ENCODE measurements around the gene TOP3A.

The TOP3A gene

DNA sequence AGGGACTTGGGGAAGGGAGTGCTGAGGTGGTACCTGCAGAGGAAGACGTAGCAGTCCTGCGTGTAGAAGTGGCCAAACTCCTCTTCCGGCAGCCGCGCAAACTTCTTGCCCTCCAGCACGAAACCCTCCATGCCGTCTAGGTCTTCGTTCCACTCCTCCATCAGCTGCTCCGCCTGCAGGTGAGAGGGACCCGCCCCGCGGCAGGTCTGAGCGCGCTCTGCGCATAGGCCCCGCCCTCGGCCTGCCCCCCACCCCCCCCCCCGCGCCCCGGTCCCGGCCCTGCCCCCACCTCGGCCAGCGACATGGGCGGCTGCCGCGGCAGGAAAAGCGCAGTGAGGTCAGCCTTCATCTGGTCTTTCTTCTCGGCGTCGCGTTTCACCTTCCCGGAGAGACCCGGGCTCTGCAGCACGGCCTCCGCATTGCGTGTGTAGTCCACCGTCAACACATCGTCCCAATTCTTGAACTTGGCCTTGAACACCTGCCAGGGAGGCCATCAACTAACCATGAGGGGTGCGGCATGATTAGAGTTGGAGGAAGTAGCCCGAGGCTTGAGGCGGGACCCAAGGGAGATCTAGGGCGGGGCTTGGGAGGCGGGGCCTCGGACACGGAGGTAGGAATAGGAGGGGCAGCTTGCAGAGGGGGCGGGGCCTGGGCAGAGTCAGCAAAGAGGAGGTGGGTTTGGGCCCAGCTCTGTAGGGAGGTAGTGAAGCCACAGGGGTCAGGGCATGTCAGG, 67.7 kb downstream of the TOP3A start:
- no peak overlapping the region for H3K4me3 Mint-ChIP-seq
- peaks cover 83% of the 10 kb centered on the region for H3K36me3 Mint-ChIP-seq (ENCODE audit: low read depth)
- no peaks in the 10 kb centered on the region for H3K27me3 Mint-ChIP-seq
- no peaks in the 10 kb centered on the region for H3K4me1 Mint-ChIP-seq (ENCODE audit: low read depth)
- peak overlapping the region; percentile 52 for H3K27ac Mint-ChIP-seq
- no peaks in the 10 kb centered on the region for H3K9me3 Mint-ChIP-seq
- peak; percentile 65 for DNase-seq

DNA sequence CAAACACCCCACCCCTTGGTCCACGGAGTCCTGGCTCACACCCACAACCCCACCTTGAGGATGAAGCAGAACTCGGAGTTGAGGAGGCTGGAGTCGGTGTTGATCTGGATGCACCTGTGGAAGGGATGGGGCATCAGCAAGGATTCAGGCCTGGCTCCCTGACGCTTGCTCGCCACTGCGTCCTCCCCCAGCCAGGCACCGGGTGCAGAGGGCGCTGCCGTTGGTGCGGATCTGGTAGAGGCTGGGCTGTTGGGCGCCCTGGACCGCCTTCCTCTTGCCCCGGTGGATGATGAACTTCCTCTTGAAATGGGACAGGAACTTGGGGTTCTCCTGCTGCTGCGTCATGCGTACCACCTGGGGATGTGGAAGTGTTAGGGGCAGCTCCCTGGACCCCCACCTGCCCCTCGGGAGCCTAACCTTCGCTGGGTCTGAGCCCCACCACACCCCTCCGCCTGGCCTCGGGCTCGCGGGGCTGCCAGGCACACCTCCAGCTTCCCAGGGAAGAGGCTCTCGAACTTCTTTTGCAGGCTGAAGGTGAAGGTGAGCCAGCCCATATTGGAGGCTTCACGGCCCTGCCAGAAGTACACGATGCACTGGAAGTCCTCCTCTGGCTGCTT, 68.6 kb downstream of the TOP3A start:
- no peak for DNase-seq
- no peaks in the 10 kb centered on the region for H3K9me3 Mint-ChIP-seq
- no peaks in the 10 kb centered on the region for H3K27me3 Mint-ChIP-seq
- H3K27ac Mint-ChIP-seq: no peak overlapping the region
- peaks cover 79% of the 10 kb centered on the region for H3K36me3 Mint-ChIP-seq (ENCODE audit: low read depth)
- no peaks in the 10 kb centered on the region for H3K4me1 Mint-ChIP-seq (ENCODE audit: low read depth)
- no peak overlapping the region for H3K4me3 Mint-ChIP-seq

DNA sequence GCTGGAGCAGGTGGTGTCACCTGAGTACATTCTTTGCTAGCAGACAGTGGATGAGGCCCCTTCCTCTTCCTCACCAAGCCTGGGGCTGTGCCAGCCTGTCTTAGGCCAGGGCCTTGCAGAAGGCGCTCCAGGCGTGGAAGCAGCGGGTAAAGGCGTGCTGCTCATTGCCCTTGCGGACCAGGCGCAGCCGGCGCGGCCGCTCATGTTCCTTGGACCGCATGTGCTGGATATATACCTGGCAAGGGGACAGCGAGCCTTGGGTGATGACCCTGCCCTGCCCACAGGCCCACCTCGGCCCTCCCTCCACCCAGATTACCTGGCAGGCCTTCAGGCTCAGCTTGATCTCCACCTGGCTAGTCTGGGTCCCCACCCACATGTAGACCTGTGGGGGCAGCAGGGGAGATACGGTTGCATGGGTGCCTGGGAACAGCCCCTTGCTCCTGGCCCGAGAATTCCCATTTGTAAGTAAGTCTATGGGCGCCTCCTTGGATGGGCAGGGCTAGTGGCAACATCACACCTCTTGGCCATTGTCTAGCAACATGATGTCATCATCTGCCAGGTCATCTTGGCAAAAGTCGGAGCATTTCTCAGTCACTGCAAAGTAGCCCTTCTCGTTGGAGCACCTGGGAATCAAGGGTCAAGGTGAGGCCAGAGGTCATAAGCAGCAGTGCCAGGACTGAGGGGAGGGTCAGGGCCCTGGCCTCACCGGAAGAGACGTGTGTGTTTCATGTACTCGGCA, 69.6 kb downstream of the TOP3A start:
- no peak overlapping the region for H3K27ac Mint-ChIP-seq
- no peaks in the 10 kb centered on the region for H3K27me3 Mint-ChIP-seq
- H3K4me3 Mint-ChIP-seq: no peak overlapping the region
- H3K9me3 Mint-ChIP-seq: no peaks in the 10 kb centered on the region
- H3K4me1 Mint-ChIP-seq (ENCODE audit: low read depth): no peaks in the 10 kb centered on the region
- H3K36me3 Mint-ChIP-seq (ENCODE audit: low read depth): peaks cover 75% of the 10 kb centered on the region
- no peak for DNase-seq

DNA sequence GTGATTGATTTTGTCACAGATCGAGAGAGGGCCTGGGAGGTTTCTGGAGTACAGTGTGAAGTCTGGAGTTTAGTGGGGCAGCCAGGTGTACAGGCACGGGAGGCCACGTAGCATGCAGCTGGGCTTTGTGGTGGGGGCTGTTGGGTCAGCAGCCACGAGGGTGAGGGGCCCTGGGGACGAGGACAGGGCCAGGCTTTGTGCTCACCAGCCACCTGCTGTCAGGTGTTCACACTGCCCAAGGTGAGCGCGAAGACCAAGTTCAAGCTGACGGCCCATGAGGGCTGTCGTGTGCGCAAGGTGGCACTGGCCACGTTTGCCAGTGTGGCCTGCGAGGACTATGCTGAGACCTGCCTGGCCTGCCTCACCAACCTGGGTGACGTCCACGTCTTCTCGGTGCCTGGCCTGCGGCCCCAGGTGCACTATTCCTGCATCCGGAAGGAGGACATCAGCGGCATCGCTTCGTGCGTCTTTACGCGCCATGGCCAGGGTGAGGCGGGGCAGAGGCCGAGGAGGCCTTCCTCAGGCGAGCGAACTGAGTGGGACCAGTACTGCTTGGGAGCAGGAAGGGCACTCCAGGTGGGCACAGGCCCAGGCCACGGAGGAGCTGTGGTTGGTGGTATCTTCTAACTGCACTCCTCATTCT, 73.4 kb downstream of the TOP3A start:
- no peak for DNase-seq
- H3K36me3 Mint-ChIP-seq (ENCODE audit: low read depth): peaks cover 67% of the 10 kb centered on the region
- H3K27ac Mint-ChIP-seq: peak overlapping the region; percentile 26
- H3K9me3 Mint-ChIP-seq: no peaks in the 10 kb centered on the region
- no peak overlapping the region for H3K4me3 Mint-ChIP-seq
- H3K27me3 Mint-ChIP-seq: no peaks in the 10 kb centered on the region
- no peaks in the 10 kb centered on the region for H3K4me1 Mint-ChIP-seq (ENCODE audit: low read depth)

DNA sequence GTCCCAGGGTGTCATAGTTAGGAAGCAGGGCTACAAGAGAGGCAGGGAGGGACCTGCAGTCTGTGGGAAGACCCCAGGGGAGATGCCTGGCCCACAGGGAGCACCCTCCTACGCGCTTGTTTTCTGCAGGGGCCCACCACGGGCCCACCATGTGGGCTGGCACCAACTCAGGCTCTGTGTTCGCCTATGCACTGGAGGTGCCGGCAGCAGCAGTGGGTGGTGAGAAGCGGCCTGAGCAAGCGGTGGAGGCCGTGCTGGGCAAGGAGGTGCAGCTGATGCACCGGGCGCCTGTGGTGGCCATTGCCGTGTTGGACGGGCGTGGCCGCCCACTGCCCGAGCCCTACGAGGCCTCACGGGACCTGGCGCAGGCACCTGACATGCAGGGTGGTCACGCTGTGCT, 74.3 kb downstream of the TOP3A start:
- H3K36me3 Mint-ChIP-seq (ENCODE audit: low read depth): peaks cover 66% of the 10 kb centered on the region
- H3K9me3 Mint-ChIP-seq: no peaks in the 10 kb centered on the region
- H3K4me1 Mint-ChIP-seq (ENCODE audit: low read depth): peaks cover 8% of the 10 kb centered on the region
- DNase-seq: no peak
- H3K4me3 Mint-ChIP-seq: no peak overlapping the region
- H3K27ac Mint-ChIP-seq: no peak overlapping the region
- no peaks in the 10 kb centered on the region for H3K27me3 Mint-ChIP-seq

DNA sequence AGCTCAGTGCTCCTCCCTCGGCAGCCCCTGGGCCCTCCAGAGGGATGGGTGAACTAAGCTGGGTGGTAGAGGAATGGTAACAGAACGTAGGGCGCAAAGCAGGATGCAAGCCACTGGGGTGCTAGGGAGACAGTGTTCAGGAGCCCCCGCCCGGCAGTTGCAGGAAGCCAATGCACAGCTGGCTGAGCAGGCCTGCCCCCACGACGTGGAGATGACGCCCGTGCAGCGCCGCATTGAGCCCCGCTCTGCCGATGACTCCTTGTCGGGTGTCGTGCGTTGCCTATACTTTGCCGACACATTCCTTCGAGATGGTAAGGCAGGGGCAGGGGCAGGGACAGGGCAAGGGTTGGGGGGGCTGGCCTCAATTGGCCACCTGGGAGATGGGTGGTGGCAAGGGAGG, 76.5 kb downstream of the TOP3A start:
- Mint-ChIP-seq H3K9me3 (no peaks in the 10 kb centered on the region), H3K4me3 (no peak overlapping the region), H3K27ac (no peak overlapping the region), H3K4me1 (ENCODE audit: low read depth) (peaks cover 15% of the 10 kb centered on the region), H3K27me3 (no peaks in the 10 kb centered on the region), H3K36me3 (ENCODE audit: low read depth) (peaks cover 70% of the 10 kb centered on the region)
- DNase-seq: no peak

DNA sequence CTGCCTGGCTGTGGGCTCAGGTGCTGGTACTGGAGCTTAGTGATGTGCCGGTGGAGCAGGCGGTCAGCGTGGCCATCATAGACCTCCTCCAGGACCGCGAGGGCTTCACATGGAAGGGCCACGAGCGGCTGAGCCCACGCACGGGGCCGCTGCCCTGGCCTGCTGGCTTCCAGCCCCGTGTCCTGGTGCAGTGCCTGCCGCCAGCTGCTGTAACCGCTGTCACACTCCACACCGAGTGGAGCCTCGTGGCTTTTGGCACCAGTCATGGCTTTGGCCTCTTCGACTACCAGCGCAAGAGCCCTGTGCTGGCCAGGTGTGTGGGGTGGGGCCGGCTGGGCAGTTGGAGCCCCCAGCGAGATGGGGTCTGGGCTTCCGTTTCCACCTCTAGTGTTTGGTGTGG, 77.3 kb downstream of the TOP3A start:
- no peaks in the 10 kb centered on the region for H3K27me3 Mint-ChIP-seq
- H3K36me3 Mint-ChIP-seq (ENCODE audit: low read depth): peaks cover 66% of the 10 kb centered on the region
- DNase-seq: no peak
- no peaks in the 10 kb centered on the region for H3K9me3 Mint-ChIP-seq
- H3K4me1 Mint-ChIP-seq (ENCODE audit: low read depth): peaks cover 15% of the 10 kb centered on the region
- H3K4me3 Mint-ChIP-seq: no peak overlapping the region
- H3K27ac Mint-ChIP-seq: no peak overlapping the region

DNA sequence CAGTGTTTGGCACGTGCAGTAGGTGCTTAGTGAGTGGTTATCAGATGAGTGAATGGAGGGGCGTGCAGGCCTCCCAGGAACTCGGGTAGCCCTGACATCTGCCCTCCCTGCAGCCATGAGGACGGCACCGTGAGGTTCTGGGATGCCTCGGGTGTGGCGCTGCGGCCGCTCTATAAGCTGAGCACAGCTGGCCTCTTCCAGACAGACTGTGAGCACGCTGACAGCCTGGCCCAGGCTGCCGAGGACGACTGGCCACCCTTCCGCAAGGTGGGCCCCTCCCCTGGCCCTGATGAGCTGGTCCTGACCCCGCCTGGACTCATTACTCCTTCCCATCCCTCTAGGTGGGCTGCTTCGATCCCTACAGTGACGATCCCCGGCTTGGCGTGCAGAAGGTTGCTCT, 78.3 kb downstream of the TOP3A start:
- H3K4me3 Mint-ChIP-seq: no peak overlapping the region
- no peak for DNase-seq
- H3K36me3 Mint-ChIP-seq (ENCODE audit: low read depth): peaks cover 65% of the 10 kb centered on the region
- H3K9me3 Mint-ChIP-seq: no peaks in the 10 kb centered on the region
- H3K27ac Mint-ChIP-seq: peak overlapping the region; percentile 88
- peaks cover 15% of the 10 kb centered on the region for H3K4me1 Mint-ChIP-seq (ENCODE audit: low read depth)
- H3K27me3 Mint-ChIP-seq: no peaks in the 10 kb centered on the region

DNA sequence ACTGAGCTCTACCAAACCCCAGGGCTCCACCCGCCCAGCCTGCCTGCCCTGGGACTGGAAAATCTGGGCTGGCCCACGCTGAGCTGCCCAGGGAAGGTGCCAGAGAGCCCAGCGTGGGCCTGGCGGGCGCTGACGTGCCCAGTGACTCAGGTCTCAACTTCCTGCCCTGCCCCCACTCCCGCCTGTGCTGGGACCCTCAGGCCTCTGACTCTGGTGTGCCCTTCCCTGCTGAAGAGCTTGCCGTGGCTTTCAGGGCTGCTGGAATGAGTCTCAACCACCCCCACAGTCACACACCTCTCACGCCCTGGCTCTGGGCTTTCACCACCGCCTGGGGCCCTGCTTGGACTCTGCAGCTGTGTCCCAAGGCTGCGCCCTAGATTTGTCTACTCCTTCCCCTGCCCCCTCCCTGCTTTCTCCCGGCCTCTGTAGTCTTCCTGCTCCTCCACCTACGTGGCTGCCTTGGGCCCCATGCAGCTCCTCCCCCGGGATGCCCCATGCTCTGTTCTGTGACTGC, 79.0 kb downstream of the TOP3A start:
- H3K36me3 Mint-ChIP-seq (ENCODE audit: low read depth): peaks cover 61% of the 10 kb centered on the region
- no peaks in the 10 kb centered on the region for H3K9me3 Mint-ChIP-seq
- peaks cover 15% of the 10 kb centered on the region for H3K4me1 Mint-ChIP-seq (ENCODE audit: low read depth)
- H3K27ac Mint-ChIP-seq: peak overlapping the region; percentile 88
- no peaks in the 10 kb centered on the region for H3K27me3 Mint-ChIP-seq
- no peak overlapping the region for H3K4me3 Mint-ChIP-seq
- peak; percentile 66 for DNase-seq

DNA sequence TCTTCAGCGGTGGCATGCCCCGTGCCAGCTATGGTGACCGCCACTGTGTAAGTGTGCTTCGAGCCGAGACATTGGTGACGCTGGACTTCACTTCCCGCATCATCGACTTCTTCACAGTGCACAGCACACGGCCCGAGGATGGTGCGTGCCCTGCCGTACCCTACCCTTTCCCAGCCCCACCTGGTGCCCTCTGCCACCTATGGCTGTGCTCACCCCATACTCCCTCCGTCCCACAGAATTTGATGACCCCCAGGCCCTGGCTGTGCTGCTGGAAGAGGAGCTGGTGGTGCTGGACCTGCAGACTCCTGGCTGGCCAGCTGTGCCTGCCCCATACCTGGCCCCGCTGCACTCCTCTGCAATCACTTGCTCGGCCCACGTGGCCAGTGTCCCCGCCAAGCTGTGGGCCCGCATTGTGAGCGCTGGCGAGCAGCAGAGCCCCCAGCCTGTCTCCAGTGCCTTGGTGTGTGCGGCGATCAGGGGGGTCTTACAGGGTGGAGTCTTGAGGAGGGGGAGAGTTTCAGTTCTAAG, 79.9 kb downstream of the TOP3A start:
- Mint-ChIP-seq H3K4me3 (no peak overlapping the region), H3K36me3 (ENCODE audit: low read depth) (peaks cover 56% of the 10 kb centered on the region), H3K27me3 (no peaks in the 10 kb centered on the region), H3K9me3 (no peaks in the 10 kb centered on the region), H3K27ac (peak overlapping the region; percentile 88), H3K4me1 (ENCODE audit: low read depth) (peaks cover 15% of the 10 kb centered on the region)
- DNase-seq: no peak

DNA sequence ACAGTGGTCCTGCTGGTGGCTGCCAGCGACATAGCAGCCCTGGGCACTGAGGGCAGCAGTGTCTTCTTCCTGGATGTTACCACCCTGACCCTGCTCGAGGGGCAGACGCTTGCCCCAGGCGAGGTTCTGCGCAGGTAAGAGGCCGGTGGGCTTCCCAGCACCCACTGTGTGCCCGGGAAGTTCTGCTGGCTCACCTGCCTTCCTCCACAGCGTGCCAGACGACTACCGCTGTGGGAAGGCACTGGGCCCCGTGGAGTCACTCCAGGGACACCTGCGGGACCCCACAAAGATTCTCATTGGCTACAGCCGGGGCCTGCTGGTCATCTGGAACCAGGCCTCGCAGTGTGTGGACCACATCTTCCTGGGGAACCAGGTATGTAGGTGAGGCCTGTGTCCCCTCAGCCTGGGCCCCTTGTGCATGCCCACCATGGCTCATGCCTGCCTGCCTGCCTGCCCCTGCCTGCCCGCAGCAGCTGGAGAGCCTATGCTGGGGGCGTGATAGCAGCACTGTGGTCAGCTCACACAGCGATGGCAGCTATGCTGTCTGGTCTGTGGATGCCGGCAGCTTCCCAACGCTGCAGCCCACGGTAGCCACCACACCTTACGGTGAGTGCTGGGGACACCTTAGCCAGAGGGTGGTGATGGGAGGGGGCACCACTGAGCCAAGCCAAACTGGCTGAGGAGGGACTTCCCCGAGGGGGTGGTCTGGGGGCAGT, 80.8 kb downstream of the TOP3A start:
- Mint-ChIP-seq H3K27me3 (no peaks in the 10 kb centered on the region), H3K36me3 (ENCODE audit: low read depth) (peaks cover 47% of the 10 kb centered on the region), H3K27ac (no peak overlapping the region), H3K4me1 (ENCODE audit: low read depth) (peaks cover 15% of the 10 kb centered on the region), H3K9me3 (no peaks in the 10 kb centered on the region), H3K4me3 (no peak overlapping the region)
- DNase-seq: no peak

DNA sequence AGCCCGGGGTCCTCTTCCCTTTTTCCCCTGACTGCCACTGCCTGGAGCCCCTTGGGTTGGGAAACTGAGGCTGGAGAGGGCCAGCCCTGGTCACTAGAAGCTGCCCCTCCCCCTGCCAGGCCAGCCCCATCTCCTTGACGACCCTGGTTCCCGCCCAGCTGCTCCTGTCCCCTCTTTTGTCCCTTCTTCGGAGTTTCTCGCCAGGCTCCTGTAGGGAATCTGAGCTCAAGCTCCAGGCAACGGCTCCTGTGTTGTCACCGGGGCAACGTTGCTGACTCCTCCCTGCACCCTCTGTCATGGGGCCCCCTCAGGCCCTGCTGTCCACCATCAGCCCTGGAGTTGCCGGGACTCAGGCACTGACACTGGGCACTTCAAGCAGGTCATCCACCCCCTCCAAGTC, 83.6 kb downstream of the TOP3A start:
- Mint-ChIP-seq H3K27me3 (no peaks in the 10 kb centered on the region), H3K4me1 (ENCODE audit: low read depth) (peaks cover 37% of the 10 kb centered on the region), H3K9me3 (no peaks in the 10 kb centered on the region), H3K4me3 (no peak overlapping the region), H3K27ac (peak overlapping the region; percentile 14), H3K36me3 (ENCODE audit: low read depth) (peaks cover 29% of the 10 kb centered on the region)
- no peak for DNase-seq

DNA sequence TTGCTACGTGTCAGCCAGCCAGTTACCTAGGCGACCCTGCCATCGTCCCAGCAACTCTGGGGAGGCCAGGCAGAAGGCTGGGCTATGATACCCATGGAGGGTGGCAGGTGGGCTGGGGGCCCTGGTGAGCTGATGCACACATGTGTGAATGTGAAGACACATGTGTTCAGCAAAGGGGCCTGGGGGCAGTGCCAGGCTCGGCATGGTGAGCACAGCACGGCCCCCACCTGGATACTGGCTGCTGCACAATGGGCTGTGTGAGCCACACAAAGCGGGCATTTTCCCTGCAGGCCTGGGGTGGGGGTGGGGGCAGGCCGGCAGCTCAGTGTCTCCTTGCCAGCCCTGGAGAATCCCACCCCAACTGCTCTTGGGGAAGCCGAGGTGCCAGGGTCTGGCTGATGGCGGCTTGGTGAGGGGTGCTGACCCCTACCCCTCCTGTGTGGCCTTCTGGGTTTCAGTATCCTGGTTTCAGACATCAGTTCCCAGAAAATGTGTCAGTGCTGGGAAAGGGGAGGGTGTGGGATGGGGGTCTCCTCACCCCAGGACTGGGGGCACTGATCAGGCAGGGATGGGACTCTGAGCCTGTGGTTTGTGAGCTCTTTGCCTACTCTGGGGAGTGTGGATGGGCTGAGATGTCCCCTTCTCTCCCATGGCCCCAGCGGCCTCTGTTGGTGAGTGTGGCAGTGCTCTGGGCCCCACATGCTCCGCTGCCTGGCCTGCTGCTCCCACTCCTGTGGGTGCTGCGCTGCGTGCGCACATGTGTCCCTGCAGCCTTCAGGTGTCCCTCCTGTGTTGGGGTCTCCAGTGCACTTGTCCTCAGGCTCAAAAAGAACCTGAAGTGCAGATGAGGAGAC, 84.3 kb downstream of the TOP3A start:
- Mint-ChIP-seq H3K36me3 (ENCODE audit: low read depth) (peaks cover 26% of the 10 kb centered on the region), H3K27ac (no peak overlapping the region), H3K4me3 (no peak overlapping the region), H3K4me1 (ENCODE audit: low read depth) (peaks cover 33% of the 10 kb centered on the region), H3K27me3 (no peaks in the 10 kb centered on the region), H3K9me3 (no peaks in the 10 kb centered on the region)
- no peak for DNase-seq

All from activated T-cell treated with anti-CD3 and anti-CD28 coated beads, Interleukin-2, amount 50 U/mL, for 24 hours (primary cell).